Measurements from ENCODE around the gene NOX5. TPM values are rescaled to one million over a fixed set of nuclear protein-coding genes. Genes with fewer than 3 reads are reported as not detected.
"Not testable (repeated sequence)": the region's sequence is repeated elsewhere in the genome, so short reads cannot be mapped to it uniquely, and the experiment has no call there.

NOX5 gene, protein sequence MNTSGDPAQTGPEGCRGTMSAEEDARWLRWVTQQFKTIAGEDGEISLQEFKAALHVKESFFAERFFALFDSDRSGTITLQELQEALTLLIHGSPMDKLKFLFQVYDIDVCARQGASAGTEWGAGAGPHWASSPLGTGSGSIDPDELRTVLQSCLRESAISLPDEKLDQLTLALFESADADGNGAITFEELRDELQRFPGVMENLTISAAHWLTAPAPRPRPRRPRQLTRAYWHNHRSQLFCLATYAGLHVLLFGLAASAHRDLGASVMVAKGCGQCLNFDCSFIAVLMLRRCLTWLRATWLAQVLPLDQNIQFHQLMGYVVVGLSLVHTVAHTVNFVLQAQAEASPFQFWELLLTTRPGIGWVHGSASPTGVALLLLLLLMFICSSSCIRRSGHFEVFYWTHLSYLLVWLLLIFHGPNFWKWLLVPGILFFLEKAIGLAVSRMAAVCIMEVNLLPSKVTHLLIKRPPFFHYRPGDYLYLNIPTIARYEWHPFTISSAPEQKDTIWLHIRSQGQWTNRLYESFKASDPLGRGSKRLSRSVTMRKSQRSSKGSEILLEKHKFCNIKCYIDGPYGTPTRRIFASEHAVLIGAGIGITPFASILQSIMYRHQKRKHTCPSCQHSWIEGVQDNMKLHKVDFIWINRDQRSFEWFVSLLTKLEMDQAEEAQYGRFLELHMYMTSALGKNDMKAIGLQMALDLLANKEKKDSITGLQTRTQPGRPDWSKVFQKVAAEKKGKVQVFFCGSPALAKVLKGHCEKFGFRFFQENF
- total RNA-seq = not detected
- 0 reads per million in 2 donors for total RNA-seq

DNA sequence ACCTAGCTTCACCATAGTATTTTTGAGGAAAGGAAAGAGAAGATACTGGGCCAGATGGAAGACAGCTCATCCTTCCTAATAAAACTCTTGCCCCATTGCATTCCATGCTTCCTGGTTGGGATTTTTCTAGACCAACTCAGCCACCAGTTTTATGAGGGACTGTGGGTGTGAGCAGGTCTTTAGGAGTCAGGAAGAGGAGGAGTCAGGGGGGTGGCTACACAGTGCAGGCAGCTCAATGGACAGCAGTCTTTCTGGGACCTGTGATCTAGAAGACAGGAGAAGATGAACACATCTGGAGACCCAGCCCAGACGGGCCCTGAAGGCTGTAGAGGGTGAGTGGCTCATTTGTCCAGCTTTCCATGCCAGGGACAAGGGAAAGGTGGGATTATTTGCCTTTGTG lies at the start of gene NOX5:
NOX5 (plus strand) TSS at position 242 of the 400 bp plus-strand sequence; CDS start at position 283, 41 bp downstream.
- no peak for ATAC-seq
- Mint-ChIP-seq H3K4me1 (no peaks in the 10 kb centered on the region), H3K36me3 (ENCODE audit: low read depth) (peaks cover 3% of the 10 kb centered on the region), H3K27ac (no peak within 1 kb of the TSS), H3K27me3 (peaks cover 26% of the 10 kb centered on the region), H3K4me3 (no peak within 1 kb of the TSS)
- DNase-seq = no peak
- no peaks in the 10 kb centered on the region for H3K9me3 ChIP-seq (ENCODE audit: control insufficient read depth, low read length, poor library complexity, severe bottlenecking)

DNA sequence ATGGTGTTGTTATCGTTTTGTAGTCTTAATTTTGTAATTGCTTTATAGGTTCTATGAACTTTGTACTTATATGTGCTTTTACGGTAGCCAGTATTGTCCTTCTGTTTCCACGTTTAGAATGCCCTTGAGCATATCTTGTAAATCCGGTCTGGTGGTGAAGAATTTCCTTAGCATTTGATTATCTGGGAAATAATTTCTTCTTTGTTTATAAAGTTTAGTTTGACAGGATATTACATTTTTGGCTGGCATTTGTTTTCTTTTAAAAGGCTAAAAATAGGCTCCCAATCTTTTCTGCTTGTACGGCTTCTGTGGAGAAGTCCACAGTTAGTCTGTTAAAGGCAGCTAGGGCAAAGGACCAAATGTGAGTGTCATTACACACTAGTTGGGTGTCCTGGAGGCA lies 47.5 kb upstream of the NOX5 start:
- DNase-seq (no peak), ATAC-seq (no peak)
- no peak overlapping the region for H3K27ac Mint-ChIP-seq
- no peaks in the 10 kb centered on the region for H3K36me3 Mint-ChIP-seq (ENCODE audit: low read depth)
- H3K9me3 ChIP-seq (ENCODE audit: control insufficient read depth, low read length, poor library complexity, severe bottlenecking) = no peaks in the 10 kb centered on the region
- H3K27me3 Mint-ChIP-seq = peaks cover 21% of the 10 kb centered on the region
- H3K4me1 Mint-ChIP-seq = no peaks in the 10 kb centered on the region
- H3K4me3 Mint-ChIP-seq = no peak overlapping the region

DNA sequence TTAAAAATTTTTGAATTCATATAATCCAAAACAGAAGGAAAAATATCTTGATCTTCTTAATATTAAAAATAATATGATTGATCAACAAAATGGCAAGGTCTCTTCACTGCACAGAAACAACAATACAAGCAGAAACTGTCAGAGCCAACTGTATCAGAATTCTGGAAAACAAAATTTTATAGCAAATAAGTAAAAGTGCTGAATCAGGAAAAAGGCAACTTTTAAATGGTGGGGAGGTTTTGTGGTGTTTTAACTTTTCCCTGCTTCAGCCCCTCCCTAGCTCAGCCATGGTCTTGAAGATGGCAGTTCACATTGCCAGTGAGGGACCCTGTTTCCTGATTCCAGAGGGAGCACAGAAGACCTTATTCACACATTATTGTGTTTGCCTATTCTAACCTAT lies 46.5 kb upstream of the NOX5 start:
- Mint-ChIP-seq H3K27me3 (peaks cover 19% of the 10 kb centered on the region), H3K36me3 (ENCODE audit: low read depth) (no peaks in the 10 kb centered on the region), H3K27ac (no peak overlapping the region), H3K4me1 (no peaks in the 10 kb centered on the region), H3K4me3 (no peak overlapping the region)
- ATAC-seq (no peak), DNase-seq (no peak)
- H3K9me3 ChIP-seq (ENCODE audit: control insufficient read depth, low read length, poor library complexity, severe bottlenecking) = no peaks in the 10 kb centered on the region

DNA sequence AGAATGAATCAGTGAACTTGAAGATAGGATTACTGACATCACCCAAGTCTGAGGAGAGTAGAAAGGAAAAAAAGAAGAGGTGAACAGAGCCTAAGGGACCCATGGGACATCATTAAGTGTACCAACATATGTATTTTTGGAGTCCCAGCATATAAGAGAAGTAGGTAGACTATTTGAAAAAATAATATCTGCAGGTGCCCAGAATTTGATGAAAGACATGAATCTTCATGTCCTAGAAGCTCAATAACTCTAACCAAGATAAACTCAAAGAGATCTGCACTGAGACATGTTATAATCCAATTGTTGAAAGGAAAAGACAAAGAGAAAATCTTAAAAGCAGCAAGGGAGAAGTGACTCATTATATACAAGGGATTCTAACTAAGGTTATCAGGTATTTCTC lies 45.2 kb upstream of the NOX5 start:
- no peak for ATAC-seq
- H3K9me3 ChIP-seq (ENCODE audit: control insufficient read depth, low read length, poor library complexity, severe bottlenecking) = no peaks in the 10 kb centered on the region
- no peak for DNase-seq
- Mint-ChIP-seq H3K27me3 (peaks cover 16% of the 10 kb centered on the region), H3K36me3 (ENCODE audit: low read depth) (no peaks in the 10 kb centered on the region), H3K4me1 (no peaks in the 10 kb centered on the region), H3K27ac (no peak overlapping the region), H3K4me3 (no peak overlapping the region)

DNA sequence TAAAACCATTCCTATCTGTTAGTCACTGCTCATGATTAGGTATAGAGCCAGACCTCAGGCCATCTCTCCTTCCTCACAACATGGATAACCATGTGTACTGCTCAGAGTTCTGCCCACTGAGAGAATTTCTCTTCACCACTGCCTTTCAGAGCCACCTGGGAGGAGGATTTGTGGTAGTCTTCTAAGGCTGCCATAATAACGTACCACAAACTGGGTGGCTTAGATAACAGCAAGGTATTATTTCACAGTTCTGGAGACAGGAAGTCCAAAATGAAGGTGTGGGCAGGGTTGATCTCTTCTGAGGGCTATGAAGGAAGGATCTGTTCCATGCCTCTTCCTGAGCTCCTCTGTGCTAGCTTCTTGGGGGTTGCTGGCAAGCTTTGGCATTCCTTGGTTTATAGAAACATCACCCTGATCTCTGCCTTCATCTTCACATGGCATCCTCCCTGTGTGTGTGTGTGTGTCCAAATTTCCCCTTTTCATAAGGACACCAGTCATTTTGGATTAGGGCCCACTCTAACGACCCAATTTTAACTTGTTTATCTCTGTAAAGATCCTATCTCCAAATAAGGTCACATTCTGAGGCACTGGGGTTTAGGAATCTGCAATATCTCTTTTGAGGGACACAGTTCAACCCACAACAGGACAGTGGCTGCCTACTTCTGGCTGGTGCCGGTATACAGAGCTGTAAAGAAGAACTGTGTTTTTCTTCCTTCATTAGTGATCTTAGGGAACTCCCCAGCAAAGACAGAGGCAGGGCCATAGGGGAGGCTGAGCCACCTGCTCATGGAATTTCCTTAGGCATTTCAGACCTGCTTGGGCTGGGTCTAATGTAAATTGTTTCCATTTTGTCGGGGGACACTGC lies 42.1 kb upstream of the NOX5 start:
- peaks cover 16% of the 10 kb centered on the region for H3K27me3 Mint-ChIP-seq
- H3K4me1 Mint-ChIP-seq = no peaks in the 10 kb centered on the region
- H3K4me3 Mint-ChIP-seq = no peak overlapping the region
- ATAC-seq (no peak), DNase-seq (no peak)
- H3K9me3 ChIP-seq (ENCODE audit: control insufficient read depth, low read length, poor library complexity, severe bottlenecking) = no peaks in the 10 kb centered on the region
- H3K36me3 Mint-ChIP-seq (ENCODE audit: low read depth) = no peaks in the 10 kb centered on the region
- no peak overlapping the region for H3K27ac Mint-ChIP-seq

DNA sequence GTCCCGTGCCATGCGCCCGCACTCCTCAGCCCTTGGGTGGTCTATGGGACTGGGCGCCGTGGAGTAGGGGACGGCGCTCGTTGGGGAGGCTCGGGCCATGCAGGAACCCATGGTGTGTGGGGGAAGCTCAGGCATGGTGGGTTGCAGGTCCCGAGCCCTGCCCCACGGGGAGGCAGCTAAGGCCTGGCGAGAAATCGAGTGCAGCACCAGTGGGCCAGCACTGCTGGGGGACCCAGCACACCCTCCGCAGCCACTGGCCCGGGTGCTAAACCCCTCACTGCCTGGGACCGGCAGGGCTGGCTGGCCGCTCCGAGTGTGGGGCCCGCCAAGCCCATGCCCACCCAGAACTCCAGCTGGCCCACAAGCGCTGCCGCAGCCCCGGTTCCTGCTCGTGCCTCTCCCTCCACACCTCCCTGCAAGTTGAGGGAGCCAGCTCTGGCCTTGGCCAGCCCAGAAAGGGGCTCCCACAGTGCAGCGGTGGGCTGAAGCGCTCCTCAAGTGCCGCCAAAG lies 38.8 kb upstream of the NOX5 start:
- H3K4me1 Mint-ChIP-seq; H3K4me3 Mint-ChIP-seq; H3K9me3 ChIP-seq (ENCODE audit: control insufficient read depth, low read length, poor library complexity, severe bottlenecking); H3K36me3 Mint-ChIP-seq (ENCODE audit: low read depth); DNase-seq; ATAC-seq; H3K27ac Mint-ChIP-seq: not testable (repeated sequence)
- peaks cover 23% of the 10 kb centered on the region for H3K27me3 Mint-ChIP-seq

DNA sequence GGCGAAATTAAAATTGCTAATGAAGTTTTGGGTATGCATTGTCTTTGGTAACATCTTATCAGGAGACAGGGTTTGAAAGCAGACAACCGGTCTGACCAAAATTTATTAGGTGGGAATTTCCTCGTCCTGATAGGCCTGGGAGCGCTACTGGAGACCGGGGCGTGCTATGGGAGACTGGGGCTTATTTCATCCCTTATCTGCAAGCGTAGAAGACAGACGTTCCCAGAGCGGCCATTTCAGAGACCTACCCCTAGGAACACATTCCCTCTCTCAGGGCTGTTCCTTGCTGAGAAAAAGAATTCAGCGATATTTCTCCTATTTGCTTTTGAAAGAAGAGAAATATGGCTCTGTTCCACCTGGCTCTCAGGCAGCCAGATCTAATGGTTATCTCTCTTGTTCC lies 37.1 kb upstream of the NOX5 start:
- H3K36me3 Mint-ChIP-seq (ENCODE audit: low read depth); ATAC-seq: not testable (repeated sequence)

DNA sequence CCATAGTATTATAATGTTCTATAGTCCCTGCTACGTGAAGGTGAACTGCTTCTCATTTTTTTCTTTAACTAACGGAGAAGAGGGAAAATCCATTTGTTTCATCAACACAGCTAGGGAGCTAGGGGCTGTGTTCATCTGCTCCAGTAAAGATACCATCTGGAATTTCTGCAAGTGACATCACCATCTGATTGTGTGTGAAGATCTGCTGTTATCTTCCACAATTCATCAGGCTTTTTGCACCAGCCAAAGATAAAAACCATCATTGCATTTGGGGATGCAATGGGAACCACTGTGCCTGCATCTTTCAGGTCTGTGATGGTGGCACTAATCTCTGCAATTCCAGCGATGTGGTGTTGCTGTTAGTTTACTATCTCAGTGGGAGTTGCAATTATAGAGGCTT lies 35.5 kb upstream of the NOX5 start:
- Mint-ChIP-seq H3K4me1 (no peaks in the 10 kb centered on the region), H3K27ac (no peak overlapping the region), H3K36me3 (ENCODE audit: low read depth) (no peaks in the 10 kb centered on the region), H3K4me3 (no peak overlapping the region), H3K27me3 (peaks cover 39% of the 10 kb centered on the region)
- DNase-seq = no peak
- no peak for ATAC-seq
- H3K9me3 ChIP-seq (ENCODE audit: control insufficient read depth, low read length, poor library complexity, severe bottlenecking) = no peaks in the 10 kb centered on the region

More for the DNA sequence above, 37.1 kb upstream of the NOX5 start:
- not testable (repeated sequence) for H3K27ac Mint-ChIP-seq; H3K9me3 ChIP-seq (ENCODE audit: control insufficient read depth, low read length, poor library complexity, severe bottlenecking); H3K4me3 Mint-ChIP-seq; DNase-seq; H3K4me1 Mint-ChIP-seq
- H3K27me3 Mint-ChIP-seq = peaks cover 36% of the 10 kb centered on the region

DNA sequence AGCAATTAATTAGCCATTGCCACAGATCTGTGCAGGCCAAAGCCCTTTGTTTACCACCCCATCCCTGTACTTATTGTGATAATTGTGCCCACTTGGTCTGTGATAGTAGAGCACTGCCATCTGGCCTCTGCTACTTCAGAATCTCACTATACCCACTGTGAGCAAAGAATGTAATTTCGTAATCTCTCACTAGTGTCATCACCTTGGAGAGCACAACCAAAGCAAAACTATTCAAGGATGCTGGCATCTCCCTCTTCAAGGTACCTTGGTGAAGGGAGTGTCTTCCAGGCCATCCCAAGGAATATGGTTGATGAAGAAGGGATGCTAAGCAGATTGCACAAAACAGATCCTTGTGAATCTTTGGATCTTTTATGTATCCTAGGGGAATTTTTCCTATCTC lies 34.7 kb upstream of the NOX5 start:
- H3K36me3 Mint-ChIP-seq (ENCODE audit: low read depth) = no peaks in the 10 kb centered on the region
- peaks cover 38% of the 10 kb centered on the region for H3K27me3 Mint-ChIP-seq
- H3K4me1 Mint-ChIP-seq = no peaks in the 10 kb centered on the region
- no peaks in the 10 kb centered on the region for H3K9me3 ChIP-seq (ENCODE audit: control insufficient read depth, low read length, poor library complexity, severe bottlenecking)
- no peak overlapping the region for H3K4me3 Mint-ChIP-seq
- DNase-seq (no peak), ATAC-seq (no peak)
- H3K27ac Mint-ChIP-seq = no peak overlapping the region

DNA sequence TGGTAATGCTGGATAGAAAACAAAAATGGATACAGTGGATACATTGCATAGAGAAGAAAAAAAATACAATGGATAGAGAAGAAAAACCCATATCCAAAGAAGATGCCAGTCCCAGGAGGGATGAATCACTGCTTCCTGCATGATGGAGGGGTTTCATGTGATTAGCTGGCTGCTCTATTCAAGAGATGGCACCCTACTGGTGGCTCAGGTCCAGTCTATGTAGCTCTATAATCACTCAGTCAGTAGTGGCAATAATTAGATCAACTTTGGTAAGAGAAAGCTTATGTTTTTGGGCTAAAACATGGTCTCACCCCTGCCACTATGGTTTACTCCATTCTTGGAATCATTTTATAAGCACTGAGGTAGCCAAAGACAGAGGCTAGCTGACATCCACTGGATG lies 33.7 kb upstream of the NOX5 start:
- peaks cover 46% of the 10 kb centered on the region for H3K27me3 Mint-ChIP-seq
- no peaks in the 10 kb centered on the region for H3K36me3 Mint-ChIP-seq (ENCODE audit: low read depth)
- no peak for DNase-seq
- H3K27ac Mint-ChIP-seq = no peak overlapping the region
- ATAC-seq = no peak
- H3K9me3 ChIP-seq (ENCODE audit: control insufficient read depth, low read length, poor library complexity, severe bottlenecking) = no peaks in the 10 kb centered on the region
- no peak overlapping the region for H3K4me3 Mint-ChIP-seq
- H3K4me1 Mint-ChIP-seq = no peaks in the 10 kb centered on the region

DNA sequence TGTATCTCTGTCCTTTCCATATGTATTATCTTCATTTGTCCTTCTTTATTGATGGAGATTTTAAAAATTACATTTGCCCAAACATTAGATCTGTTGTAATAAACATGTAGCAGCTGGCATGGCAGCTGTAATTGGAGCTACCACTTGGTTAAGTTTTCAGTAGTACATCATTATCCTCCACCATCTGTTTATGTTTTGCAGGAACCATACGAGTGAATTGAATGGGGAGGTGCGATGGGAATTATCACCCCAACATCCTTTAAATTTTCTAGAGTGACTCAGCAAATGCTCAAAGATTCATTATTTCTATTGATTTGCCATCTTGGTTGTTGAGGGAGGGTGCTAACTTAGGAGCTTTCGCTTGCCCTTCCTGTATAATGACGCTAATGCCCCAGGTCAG lies 32.6 kb upstream of the NOX5 start:
- ATAC-seq (no peak), DNase-seq (no peak)
- no peaks in the 10 kb centered on the region for H3K4me1 Mint-ChIP-seq

DNA sequence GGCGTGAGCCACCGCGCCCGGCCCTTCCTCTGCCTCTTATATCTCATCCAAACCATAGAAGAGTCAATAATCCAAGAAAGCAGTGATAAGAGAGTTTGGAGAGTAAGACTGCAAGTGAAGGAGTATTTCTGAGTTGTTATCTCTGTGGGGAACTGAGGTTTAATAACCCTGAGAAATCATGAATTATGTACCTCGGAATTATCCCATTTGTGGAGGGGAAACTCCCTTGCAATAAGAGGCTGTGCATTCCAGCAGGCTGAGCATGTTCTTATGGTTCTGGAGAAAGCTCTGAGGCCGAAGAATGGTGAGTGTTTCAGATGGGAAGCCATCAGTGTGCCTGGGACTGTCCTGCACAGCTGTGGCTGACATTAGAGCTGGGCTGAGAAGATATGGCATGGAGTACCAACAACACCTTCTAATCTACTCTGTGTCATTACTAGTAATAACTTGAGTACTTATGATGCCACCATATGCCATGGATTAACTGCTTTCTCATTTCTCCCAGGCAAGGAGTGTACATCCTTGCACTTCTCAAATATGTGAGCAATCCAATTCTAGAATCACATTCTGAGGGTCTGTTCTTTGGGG lies 31.4 kb upstream of the NOX5 start:
- no peak for ATAC-seq

More for the DNA sequence above, 32.6 kb upstream of the NOX5 start:
- no peaks in the 10 kb centered on the region for H3K9me3 ChIP-seq (ENCODE audit: control insufficient read depth, low read length, poor library complexity, severe bottlenecking)
- no peak overlapping the region for H3K4me3 Mint-ChIP-seq
- H3K27me3 Mint-ChIP-seq = peaks cover 47% of the 10 kb centered on the region
- H3K36me3 Mint-ChIP-seq (ENCODE audit: low read depth) = no peaks in the 10 kb centered on the region
- H3K27ac Mint-ChIP-seq = no peak overlapping the region

More for the DNA sequence above, 31.4 kb upstream of the NOX5 start:
- H3K36me3 Mint-ChIP-seq (ENCODE audit: low read depth) = no peaks in the 10 kb centered on the region
- no peak overlapping the region for H3K27ac Mint-ChIP-seq
- peaks cover 55% of the 10 kb centered on the region for H3K27me3 Mint-ChIP-seq
- H3K4me1 Mint-ChIP-seq = no peaks in the 10 kb centered on the region
- H3K9me3 ChIP-seq (ENCODE audit: control insufficient read depth, low read length, poor library complexity, severe bottlenecking) = no peaks in the 10 kb centered on the region
- DNase-seq = no peak
- H3K4me3 Mint-ChIP-seq = no peak overlapping the region

Measured in T-helper 17 cell (primary cell).